LNCaP clone FGC (cell line): Measurements from ENCODE around the gene ZFHX2.

Experiments used
- DNase-seq: peaks from one replicate; pipeline ENCODE4 v3.0.0-alpha.2; 2011; ENCODE audit warnings: low read depth
- H3K4me3 ChIP-seq: 2 replicates; pipeline ENCODE4 v1.5.1; 2011; ENCODE audit warnings: mild to moderate bottlenecking, low read depth, low read length, control low read depth
- CTCF ChIP-seq: IDR thresholded peaks from 2 replicates; pipeline ENCODE4 v1.5.1; 2012; ENCODE audit warnings: mild to moderate bottlenecking; ENCODE audit not compliant: control insufficient read depth, insufficient read depth; ENCODE audit errors: extremely low read depth

The ZFHX2 gene

DNA sequence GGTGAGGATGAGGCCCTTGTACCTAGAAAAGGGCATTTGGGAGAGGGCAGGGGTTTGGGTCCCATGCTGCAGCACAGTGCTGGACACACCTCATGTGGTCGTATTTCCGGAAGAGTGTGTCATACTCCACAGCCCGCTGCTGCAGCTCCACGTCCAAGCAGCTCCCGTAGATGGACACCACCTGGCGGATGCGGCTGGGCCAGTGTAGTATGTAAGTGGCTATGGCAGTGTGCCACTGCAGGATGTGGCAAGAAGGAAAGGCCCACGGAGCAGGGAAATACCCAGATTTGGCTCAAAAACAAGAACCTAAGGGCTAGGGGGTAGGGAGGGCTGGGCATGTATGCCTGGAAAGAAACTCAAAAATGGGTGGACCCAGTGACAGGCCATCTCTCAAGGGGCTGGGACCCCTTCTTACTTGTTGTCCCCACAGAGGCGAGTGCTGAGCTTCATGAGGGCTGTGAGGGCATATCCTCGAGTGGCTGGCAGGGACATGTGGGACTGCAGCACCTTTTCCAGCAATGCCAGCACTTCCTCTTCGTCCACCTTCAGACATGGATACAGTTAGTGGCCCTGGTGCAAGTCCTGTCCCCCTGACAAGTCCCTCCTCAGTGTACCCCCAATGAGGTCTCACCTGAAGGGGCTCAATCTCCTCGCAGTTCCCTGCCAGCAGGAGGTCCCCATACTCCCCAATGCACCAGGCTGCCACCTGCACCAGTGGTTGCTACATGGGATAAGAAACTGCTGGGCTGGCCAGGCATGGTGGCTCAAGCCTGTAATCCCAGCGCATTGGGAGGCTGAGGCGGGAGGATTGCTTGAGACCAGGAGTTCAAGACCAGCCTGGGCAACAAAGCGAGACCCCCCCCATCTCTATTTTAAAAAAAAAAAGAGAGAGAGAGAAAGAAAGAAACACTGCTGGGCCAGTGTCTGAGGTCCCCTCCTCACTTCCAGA lies 10.6 kb upstream of the ZFHX2 start:
- H3K4me3 ChIP-seq, result no peak overlapping the region
- TF ChIP-seq CTCF, result no peak
- DNase-seq, result no peak

DNA sequence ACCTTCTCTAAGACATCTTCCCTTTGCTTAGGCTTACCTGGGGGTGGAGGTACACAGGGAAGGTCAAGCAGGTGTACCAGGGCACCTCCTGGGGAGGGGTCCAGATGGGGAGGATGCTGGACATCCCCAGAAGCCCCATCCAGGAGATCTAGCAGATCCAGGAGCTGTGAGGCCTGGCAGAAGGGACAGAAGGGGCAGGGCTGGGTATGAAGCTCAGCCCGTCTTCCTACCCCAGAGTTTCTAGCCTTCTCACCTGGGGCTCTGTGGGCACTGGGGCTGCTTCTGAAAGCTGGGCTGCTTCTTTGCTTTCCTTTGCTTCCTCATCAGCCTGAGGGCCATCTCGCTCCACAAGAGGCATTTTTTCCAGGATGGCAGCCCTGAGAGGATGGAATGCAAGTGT lies 9.7 kb upstream of the ZFHX2 start:
- no peak for TF ChIP-seq CTCF
- no peak overlapping the region for H3K4me3 ChIP-seq
- DNase-seq, result no peak

DNA sequence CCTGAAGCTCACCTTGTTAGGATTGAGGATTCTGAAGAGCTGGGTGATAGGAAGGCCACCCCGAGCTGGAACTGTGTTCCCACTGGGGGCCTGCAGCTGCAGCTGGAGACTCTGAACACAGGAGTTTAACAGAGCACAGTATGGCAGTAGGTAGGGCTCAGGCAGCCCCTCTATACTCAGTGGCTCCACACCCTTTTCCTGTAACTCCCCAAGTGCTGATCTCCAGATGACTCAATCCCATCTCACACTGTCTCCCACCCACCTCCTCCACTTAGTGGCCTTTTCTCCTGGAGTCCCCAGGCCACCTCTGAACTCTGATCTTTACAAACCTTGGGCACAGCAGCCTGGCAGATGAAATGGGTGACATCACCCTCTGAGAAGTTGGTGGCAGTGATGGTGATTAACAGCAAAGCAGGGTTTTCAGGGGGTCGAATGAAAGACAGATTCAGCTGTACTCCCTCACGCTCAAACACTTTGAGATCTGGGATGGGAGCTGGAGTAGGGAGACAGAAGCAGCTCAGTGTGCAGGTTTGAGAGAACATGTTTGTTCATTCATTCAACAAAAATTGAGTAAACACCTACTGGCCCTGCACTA lies 8.5 kb upstream of the ZFHX2 start:
- no peak for TF ChIP-seq CTCF
- H3K4me3 ChIP-seq, result no peak overlapping the region
- no peak for DNase-seq

DNA sequence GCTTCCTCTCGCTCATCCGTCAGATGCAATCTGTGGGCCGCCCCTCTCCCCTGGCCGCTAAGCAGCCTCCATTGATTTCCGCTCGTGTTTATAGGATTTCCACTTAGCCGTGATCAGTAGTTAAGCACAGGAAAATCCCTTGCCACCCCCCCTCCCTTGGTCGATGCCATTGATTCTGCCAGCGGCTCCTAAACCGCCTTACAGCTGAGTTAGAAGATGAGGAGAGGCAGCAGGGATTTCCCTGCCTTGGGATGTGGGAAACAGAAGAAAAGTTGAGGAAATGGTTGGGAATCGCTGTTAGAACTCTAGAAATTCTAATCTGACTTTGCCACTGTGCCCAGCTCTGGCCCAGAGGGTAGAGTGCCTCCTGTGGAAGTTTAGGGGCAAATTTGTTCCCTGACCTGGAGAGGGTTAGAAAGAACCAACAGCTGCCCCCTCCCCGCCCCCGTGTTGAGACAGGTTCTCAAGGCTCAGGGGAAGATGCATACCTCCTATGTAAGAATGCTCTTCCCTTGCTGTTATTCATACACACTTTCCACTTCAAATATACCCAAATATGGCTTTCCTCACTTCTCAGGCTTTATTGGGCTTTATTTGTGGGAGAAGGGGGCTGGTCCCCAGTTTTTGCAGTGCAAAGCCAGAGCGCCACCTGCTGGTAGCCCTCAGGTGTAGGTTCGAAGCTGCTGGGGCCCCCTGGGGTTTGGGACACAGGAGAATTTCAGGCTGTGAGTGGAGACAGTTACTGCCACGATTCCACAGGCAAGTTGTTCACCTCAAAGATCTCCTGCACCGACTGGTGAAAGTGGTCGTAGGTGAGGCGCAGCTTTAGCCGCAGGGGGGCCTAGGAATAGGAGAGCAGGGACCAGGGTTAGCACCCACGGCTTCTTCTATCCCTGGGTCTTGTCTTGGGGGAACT lies 7.7 kb upstream of the ZFHX2 start:
- no peak overlapping the region for H3K4me3 ChIP-seq
- no peak for DNase-seq
- peak; percentile 76 for TF ChIP-seq CTCF

DNA sequence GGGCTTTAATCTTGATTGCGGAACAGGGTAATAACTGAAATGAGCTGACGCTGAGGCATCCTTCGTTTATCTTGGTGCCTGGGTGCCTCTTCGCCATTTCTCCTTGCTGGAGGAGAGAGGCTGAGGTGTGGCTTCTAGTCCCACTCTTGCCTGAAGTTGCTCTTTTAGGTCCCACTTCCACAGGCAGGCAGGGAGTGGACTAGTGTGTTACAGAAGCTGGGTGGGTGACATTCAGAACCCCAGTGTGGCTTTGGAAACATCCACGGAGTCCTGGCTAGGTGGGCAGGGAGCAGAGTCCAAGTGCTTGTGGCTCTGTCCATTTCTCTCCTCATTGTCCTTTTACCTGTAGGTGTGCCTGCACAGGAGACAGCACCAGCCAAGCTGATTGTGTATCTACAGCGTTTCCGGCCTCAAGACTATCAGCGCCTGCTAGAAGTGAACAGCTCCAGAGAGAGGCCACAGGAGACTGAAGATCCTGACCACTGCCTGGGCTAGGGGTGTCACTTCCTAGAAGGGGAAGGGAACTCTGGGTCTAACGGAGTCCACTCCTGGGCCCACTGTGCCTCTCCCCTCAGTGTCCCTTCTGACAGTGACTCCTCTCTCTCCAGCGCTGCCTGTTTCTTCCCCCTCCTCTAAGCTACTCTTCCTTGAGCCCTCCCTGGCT lies 6.9 kb upstream of the ZFHX2 start:
- no peak for TF ChIP-seq CTCF
- H3K4me3 ChIP-seq, result no peak overlapping the region
- DNase-seq, result no peak

DNA sequence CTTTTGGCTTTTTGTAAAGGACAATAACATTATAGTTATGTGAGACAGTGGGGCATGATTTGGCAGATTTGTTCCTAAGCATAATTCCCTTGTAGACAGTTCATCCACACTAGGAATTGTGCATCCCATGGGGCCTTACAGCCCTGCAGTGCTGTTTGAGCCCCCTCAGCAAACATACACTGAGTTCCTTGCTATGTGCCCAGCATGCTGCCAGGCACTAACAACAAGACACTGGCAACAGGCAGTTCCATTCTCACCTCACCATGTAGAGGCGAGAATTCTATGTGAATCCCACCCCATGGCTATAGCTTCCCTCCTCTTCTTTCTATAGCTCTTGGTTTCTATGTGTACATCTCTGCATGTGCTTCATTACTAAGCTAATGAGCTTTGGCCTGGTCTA lies 6.4 kb upstream of the ZFHX2 start:
- no peak overlapping the region; the same call in 1 of the 2 replicates for H3K4me3 ChIP-seq
- no peak for TF ChIP-seq CTCF
- DNase-seq, result no peak
